RWPE1 (cell line): ENCODE measurements around the gene CLIC6.
"Not testable (repeated sequence)": the region's sequence is repeated elsewhere in the genome, so short reads cannot be mapped to it uniquely, and the experiment has no call there.

ENCODE experiments used
- CTCF ChIA-PET: fragments of 350-600 bp; sonication (Branson Sonifier 250); formaldehyde crosslinking; extraction: SDS; loops from one replicate; lab custom pipeline; 2021; lab: Yijun Ruan, JAX
- POLR2A ChIA-PET: fragments of 400-600 bp; formaldehyde crosslinking; extraction: SDS; loops from one replicate; lab custom pipeline; 2020; ENCODE audit warnings: antibody characterized with exemption; ENCODE audit not compliant: low non-redundant PET; lab: Yijun Ruan, JAX
- DNase-seq: peaks from one replicate; pipeline ENCODE4 v3.0.0; 2012; ENCODE audit warnings: low spot score
- H3K27ac ChIP-seq: fragments of 450-650 bp; 2 replicates; pipeline ENCODE4 v1.5.1; 2017
- TF ChIP-seq, protein P1 (sequence below): fragments of 450-650 bp; conservative IDR thresholded peaks from 2 replicates; pipeline ENCODE4 v1.5.1; 2017; ENCODE audit warnings: low read depth, mild to moderate bottlenecking

The CLIC6 gene

GRCh38 chr21:34707876-34708325 lies 39.1 kb downstream of the CLIC6 start:
- H3K27ac ChIP-seq: no peak overlapping the region
- POLR2A ChIA-PET: no interaction called here
- TF ChIP-seq, protein P1, sequence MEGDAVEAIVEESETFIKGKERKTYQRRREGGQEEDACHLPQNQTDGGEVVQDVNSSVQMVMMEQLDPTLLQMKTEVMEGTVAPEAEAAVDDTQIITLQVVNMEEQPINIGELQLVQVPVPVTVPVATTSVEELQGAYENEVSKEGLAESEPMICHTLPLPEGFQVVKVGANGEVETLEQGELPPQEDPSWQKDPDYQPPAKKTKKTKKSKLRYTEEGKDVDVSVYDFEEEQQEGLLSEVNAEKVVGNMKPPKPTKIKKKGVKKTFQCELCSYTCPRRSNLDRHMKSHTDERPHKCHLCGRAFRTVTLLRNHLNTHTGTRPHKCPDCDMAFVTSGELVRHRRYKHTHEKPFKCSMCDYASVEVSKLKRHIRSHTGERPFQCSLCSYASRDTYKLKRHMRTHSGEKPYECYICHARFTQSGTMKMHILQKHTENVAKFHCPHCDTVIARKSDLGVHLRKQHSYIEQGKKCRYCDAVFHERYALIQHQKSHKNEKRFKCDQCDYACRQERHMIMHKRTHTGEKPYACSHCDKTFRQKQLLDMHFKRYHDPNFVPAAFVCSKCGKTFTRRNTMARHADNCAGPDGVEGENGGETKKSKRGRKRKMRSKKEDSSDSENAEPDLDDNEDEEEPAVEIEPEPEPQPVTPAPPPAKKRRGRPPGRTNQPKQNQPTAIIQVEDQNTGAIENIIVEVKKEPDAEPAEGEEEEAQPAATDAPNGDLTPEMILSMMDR: no peak
- CTCF ChIA-PET: no interaction called here
- no peak for DNase-seq

DNA sequence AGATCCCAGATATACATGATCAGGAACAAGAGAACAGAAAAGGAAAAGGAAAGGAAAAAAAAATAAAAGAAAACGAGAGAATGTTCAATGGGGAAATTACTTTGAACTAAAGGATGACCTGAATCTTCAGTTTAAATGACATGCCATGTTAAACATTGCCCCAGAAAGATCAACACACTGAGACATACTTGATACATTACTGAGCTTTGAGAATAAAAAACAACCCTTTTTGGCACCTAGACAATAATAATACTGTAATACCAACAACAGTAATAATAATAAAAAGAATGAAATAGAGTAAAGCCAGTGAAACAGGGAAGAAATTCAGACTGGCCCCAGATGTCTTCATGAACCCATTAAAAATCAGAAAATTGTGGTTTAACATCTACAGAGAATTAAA lies 44.8 kb downstream of the CLIC6 start:
- H3K27ac ChIP-seq: no peak overlapping the region
- POLR2A ChIA-PET: no interaction called here
- DNase-seq: no peak
- TF ChIP-seq, protein P1: no peak
- CTCF ChIA-PET: no interaction called here

- CTCF ChIA-PET: no interaction called here
- POLR2A ChIA-PET: no interaction called here
- H3K27ac ChIP-seq: no peak overlapping the region
- no peak for DNase-seq
- TF ChIP-seq, protein P1: no peak
Observed at GRCh38 chr21:34715518-34715917, 46.7 kb downstream of the CLIC6 start.

DNA sequence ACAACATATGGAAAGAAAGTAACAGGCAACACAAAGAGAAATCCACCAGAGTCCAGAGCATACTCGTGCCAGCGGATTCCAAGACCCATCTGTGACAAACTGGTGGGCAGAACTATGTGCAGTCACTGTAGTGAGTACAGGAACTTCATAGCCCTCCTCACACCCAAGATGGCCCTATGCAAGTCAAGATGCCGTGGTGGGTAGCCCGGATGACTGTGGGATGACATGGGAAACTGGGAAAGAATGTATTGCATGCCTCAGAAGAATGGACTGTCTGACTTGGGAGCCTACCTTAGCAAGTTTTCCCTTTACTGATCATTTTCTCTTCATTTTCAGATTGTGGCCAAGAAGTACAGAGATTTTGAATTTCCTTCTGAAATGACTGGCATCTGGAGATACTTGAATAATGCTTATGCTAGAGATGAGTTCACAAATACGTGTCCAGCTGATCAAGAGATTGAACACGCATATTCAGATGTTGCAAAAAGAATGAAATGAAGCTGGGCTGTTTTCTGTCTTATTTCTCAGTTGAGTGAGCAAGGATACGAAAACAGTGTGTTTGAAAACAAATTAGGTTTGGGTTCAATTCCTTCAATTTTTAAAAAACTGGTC lies 47.3 kb downstream of the CLIC6 start:
- ChIA-PET POLR2A (no interaction called here), CTCF (no interaction called here)
- TF ChIP-seq, protein P1: no peak
- H3K27ac ChIP-seq: no peak overlapping the region
- no peak for DNase-seq

GRCh38 chr21:34718529-34718928 lies 49.7 kb downstream of the CLIC6 start:
- POLR2A ChIA-PET, H3K27ac ChIP-seq, DNase-seq: not testable (repeated sequence)
- CTCF ChIA-PET: interaction anchor here (0.6 kb wide), 1 partner anchor 1119 kb away, joined by 3 read pairs; no protein-coding TSS in a partner anchor

- TF ChIP-seq, protein P1: peak; percentile 50
- ChIA-PET POLR2A (no interaction called here), CTCF (interaction anchor here (0.6 to 1.0 kb wide), 3 partner anchors 20 to 221 kb away, joined by 3 to 4 read pairs (median 3); no protein-coding TSS in a partner anchor)
- no peak overlapping the region for H3K27ac ChIP-seq
- no peak for DNase-seq
Observed at GRCh38 chr21:34722684-34723300, 54.0 kb downstream of the CLIC6 start.
